Left colon (tissue), 2 donors: Measurements from ENCODE around the gene MRPS34. TPM values are rescaled to one million over a fixed set of nuclear protein-coding genes. Genes with fewer than 3 reads are reported as not detected.

ENCODE experiments used
- ATAC-seq: fragments of 200-7000 bp; cut with Tn5 transposase; one replicate; pipeline ENCODE4 v1.9.1; 2020; ENCODE audit warnings: mild to moderate bottlenecking, moderate library complexity
- DNase-seq, 2 donors: peaks; one replicate each; pipeline ENCODE4 v3.0.0-alpha.2; 2020
- intact Hi-C, 2 donors: fragments of 100-400 bp; cut with DNase I in 1 of 2; cut with micrococcal nuclease in 1 of 2; formaldehyde crosslinking; loops; one replicate each; pipeline versions ENCODE4 v1.11.2 to v1.14.0; 2022; cut with DNase I, micrococcal nuclease
- long read RNA-seq: library from polyadenylated mRNA; unstranded; transcript quantifications from one replicate; pipeline ENCODE4 v2.0.0, GENCODE V29; 2021
- total RNA-seq, 2 donors: library from RNA; stranded (reverse); fragmentation: NEBNext Ultra II Directional; extraction: Animal tissue kit (Norgen Biotek cat#: 25700); gene quantifications; one replicate each; pipeline ENCODE4 v1.2.1, GENCODE V29; 2021
- donor health status: DM: no; HTN: no; CAD: no.
- donor health status: DM: yes; HTN: yes; CAD: no.

Gene MRPS34
- total RNA-seq: 100 to 1,000 TPM; 103 to 133 TPM
- long read RNA-seq, transcript MRPS34-203 (2 exons, 713 nt): minor isoform, 7 of 178 reads
- long read RNA-seq, transcript MRPS34-201 (3 exons, 1,040 nt): minor isoform, 15 of 178 reads
- long read RNA-seq, transcript MRPS34-202 (3 exons, 1,024 nt): major isoform, 142 of 178 reads
- long read RNA-seq, partial matches to known transcripts: 3 of 178 reads
- long read RNA-seq, other reads (novel, unspliced or antisense): 11 of 178 reads

DNA sequence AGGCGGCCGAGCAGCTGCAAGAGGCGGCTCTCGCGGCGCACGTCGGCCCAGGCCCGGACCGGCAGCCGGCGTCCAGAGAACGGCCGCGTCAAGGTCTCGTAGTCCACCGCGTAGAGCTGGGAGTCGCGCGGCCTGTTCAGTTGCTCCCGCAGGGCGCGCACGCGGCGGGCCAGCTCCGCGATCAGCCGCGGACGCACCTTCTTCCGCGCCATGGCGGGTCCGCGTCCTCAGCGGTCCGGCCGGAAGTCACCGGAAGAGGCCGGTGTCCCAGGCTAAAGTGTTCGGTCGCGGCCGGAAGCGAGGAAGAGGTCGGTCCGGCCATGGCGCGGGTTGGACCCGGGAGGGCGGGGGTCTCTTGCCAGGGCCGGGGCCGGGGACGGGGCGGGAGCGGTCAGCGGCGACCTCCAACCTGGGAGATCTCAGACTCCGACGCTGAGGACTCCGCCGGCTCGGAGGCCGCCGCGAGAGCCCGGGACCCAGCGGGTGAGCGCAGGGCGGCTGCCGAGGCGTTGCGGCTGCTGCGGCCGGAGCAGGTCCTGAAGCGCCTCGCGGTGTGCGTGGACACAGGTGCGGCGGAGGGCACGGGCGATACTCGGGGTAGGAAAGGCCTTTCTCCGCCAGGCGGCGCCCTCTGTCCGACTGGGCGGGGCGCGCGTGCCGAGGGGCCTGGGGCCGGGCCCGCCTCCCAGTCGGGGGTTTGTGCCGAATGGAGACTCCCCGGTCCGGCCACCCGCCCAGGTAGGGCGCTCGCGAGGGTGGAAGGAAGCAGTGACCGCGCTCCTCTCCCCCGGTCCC, at the start of gene MRPS34:
Gene MRPS34, minus strand, starts transcription at position 227 of the 795 bp plus-strand sequence. Its CDS starts 15 bp downstream, at position 212.
- intact Hi-C loops: no loop called here
- peak; percentile 66 for ATAC-seq
- DNase-seq: peak; percentile 78 to 88

DNA sequence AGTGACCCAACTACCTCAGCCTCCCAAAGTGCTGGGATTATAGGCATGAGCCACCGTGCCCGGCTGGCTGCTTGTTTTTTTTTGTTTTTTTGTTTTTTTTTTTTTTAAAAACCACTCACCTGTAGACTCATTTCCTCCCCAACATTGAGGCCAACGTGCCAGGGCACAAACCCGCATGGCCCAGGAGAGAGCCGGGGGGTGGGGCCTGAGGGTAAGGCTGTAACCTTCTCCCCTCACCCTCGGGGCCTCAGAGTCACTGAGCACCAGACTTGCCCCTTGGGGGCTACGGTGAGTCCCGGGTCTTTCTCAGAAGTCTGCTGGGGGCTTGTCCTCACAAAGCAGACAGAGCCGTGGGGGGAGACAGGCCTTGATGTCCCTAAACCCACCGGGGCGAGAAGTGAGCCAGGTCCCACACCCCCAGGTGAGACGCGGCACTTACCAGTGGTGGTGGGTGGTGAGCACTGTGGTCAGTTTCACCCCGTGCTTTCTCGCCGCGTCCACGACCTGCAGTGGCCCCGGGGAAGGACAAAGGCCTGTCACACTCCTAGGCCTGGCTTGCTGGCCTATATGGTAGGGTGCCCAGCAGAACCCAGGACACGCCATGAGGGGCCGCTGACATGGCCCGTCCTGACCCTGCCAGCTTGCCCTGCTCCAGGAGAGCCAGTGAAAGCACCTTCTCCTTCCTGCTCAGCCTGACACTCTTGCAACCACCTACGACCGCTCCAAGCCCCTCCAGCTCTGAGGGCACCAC, 49.1 kb upstream of the MRPS34 start:
- ATAC-seq: no peak

DNA sequence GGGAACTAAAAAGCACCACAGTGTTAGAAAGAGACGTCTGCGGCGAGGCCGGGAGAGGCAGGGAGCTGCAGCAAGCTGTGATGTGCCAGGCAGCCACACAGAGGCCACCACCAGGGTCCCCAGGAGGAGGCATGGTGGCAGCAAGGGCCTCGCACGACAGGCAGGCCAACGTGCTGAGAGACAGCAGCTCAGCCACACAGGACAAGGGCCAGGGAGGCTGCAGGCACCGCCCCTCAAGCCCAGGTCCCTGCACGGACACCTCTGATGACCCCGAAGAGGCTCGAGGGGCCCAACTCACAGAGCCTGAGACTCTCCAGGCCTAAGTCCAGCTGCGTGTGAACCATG, 48.0 kb upstream of the MRPS34 start:
- intact Hi-C loops: no loop called here

More for the DNA sequence above, 49.1 kb upstream of the MRPS34 start:
- no peak for DNase-seq
- intact Hi-C loops: no loop called here

DNA sequence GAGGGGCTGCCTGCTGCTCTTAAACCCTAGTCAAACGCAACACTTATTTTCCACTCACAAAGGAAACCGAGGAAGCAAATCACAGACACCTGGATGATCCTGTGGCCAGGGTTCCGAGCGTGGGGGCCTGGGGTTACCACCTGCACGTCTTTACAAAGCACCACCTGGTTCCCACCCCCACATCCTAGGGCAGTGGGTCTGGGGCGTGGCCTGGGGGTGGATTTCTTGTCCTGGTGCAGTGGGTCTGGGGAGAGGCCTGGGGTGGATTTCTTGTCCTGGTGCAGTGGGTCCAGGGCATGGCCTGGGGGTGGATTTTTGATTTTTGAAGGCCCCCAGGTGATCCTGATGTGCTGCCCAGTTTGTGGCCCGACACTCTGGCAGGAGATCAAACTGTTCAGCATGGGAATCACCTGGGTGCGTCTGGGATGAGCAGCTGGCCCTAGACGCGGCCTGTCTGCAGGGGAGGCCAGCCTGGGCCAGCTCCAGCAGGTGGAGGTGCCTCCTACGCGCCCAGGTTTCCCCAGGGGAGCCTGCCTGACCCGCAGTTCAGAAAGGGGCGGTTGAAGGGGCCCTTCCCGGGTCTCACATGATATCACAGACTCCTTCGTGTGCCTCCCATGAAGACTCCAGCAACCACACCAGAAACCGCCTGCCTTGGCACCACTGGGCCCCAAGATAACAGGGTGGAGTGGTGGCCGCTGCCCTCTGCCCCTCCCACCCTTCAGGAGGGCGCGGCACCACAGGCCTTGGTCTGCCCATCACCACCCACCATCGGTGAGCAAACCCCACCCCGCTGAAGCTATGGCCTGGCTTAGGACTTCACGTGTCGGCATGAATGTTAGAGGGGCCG, 47.4 kb upstream of the MRPS34 start:
- DNase-seq: no peak
- intact Hi-C loops: no loop called here
- ATAC-seq: no peak

More for the DNA sequence above, 48.0 kb upstream of the MRPS34 start:
- DNase-seq: no peak
- no peak for ATAC-seq

DNA sequence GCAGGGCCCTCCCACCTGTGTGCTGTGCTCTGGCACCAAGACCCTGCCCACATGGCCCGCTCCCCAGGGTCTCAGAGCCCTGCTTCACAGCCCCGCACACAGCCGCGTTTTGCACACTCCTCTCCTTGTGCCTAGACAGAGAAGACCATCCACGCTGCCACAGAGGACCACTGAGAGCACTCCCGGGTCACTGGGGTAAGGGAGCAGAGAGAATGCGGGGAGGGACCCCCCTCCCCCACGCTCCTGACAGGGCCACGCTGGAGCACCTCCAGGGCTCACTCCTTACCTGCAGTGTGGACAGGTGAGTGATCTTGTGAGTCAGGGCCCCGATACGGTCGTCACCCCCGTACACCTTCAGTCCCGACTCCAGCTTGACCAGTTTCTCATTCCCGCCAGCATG, 46.7 kb upstream of the MRPS34 start:
- intact Hi-C loops: no loop called here
- no peak for ATAC-seq

DNA sequence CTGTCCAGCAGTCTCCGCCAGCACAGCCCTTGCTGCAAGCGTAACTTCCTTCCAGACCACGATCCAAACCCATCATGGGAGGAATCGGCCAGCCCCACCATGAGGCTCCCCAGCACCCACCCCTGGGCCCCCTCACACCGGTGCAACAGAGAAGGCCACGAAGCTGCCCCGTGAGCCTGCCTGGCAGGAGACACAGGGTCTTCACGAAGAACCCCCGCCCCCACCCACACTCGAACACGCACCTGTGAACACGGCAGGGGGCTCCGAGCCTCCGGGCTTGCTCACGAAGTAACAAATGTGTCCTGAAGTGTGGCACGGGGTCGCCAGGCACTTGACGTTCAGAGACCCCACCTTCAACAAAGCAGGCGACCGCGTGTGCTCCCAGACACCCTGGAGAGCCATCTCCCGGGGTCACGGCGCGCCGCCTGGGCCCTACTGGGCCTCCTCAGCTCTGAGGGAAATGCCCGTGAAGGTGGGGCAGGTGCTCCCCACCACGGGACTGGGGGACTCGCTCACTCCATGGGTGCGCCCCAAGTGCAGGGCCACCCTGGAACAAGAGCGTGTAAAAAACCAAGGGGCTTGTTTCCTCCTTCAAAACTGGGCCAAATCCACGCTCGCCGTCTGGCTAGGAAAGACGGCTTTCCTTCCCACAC, 46.1 kb upstream of the MRPS34 start:
- intact Hi-C loops: no loop called here
- DNase-seq: no peak
- no peak for ATAC-seq

More for the DNA sequence above, 46.7 kb upstream of the MRPS34 start:
- no peak for DNase-seq

DNA sequence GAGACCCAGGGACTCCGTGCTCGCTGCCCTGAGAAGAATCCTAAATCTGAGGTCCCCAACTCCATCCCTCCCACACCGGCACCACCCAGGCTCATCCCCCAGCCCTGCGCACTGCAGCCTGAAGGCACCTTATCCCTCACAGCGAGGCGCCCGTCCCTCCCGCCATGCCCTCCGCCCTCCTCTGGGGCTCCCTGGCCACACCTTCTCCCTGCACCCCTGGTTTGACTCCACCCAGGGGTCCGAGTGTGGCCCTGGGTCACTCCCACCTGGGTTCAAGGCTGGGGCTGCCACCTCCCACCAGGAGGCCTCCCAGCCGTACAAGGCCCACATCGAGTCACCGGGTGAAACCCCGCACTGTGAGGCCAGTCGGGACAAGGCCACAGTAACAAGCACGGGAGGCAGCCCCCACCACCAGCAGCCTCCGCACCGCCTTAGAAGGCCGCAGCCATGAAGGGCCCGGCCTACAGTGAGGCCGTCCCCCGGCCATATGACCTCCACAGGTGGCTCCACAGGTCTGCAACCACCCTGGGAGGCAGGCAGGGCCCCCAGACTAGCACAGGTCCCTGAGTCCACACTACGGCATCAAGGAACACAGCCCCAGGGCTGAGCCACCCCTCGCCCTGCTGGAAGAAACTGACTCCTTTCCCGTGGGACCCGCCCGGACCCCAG, 45.4 kb upstream of the MRPS34 start:
- ATAC-seq: no peak
- intact Hi-C loops: no loop called here

DNA sequence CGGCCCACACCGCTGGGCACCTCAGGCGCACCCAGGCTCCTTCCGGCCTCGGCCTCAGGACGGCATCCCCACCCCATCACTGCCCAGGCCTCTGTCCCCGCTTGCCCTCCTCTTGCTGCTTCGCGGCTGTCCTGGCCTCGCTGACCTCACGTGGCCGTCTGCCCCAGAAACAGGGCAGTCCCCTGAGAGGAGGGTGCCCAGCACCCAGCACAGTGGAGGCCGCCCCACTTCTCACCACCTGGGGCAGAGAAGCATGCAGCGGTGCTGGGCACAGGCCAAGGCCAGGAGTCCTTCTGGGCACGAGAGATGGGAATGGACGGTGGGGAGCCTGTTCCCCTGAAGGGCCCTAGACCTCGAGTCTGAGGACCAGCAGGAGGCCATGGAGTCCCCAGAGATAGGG, 44.8 kb upstream of the MRPS34 start:
- ATAC-seq (no peak), DNase-seq (no peak)
- intact Hi-C loops: no loop called here

More for the DNA sequence above, 45.4 kb upstream of the MRPS34 start:
- no peak for DNase-seq

DNA sequence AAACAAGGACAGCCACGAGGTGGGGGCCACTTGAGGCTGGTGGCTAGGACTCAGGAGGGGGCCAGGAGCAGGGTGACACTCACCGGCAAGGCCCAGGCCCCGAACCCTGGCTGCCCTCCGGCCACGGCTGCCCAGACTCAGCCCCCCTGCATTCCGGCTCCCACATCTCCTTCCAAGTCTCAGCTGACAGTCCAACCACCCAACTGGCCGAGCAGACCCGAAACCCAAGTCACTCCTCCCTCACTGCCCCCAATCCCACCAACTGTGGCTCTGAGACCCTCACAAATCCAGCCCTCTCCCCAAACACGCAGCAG, 44.3 kb upstream of the MRPS34 start:
- intact Hi-C loops: no loop called here
- ATAC-seq: no peak
- DNase-seq: no peak

DNA sequence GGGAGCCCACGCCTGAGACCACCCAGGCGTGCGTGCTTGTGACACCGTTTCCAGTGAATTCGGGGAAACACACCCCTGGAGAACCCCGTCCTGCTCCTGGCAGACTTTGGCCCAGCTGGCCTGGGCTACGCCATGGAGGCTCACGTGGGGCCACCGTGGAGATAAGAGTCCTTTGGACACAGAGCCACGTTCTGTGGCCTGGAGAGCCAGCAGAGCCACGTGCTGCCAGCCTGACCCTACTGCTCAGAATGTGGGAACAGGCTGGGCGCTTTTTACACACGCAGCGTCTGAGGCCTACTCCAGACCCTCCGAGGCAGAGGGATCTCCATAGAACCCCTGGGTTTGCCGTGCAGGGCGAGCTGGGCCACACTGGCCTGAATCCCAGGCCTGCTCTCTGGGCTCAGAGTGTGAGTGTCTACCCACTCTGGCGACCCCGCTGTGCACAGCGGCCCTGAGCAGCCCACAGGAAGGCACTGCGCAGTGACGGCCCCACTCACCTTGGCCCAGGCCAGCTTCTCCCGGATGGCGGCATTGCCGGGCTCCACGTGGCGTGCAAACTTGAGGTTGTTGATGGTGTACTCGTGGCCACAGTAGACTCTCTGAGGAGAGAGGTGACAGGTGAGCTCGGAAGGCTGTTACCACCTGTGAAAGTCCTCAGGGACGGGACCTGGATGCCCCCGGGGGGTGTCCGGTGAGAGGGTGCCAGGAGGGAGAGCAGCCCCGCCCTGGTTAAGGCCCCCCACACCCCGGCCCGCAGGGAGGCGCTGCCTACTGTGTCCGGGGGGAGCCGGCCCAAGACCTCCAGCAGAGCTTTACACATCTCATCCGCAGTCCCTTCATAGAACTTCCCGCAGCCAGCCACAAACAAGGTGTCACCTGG, 43.7 kb upstream of the MRPS34 start:
- ATAC-seq (no peak), DNase-seq (no peak)
- intact Hi-C loops: no loop called here

DNA sequence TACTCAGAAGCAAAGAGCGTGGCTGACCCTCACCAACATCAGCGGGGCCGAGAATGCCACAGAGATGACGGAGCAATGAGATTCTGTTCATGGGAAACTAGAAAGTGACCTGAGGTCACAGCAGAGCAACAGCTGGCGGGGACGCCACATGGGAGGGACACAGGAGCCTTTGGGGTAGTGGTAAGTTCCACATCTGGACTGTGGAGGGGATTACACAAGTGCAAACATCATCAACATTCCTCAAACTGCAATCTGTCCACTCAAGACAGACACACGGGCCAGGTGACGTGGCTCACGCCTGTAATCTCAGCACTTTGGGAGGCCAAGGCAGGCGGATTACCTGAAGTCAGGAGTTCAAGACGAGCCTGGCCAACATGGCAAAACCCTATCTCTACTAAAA, 42.5 kb upstream of the MRPS34 start:
- no peak for DNase-seq
- no peak for ATAC-seq
- intact Hi-C loops: no loop called here

DNA sequence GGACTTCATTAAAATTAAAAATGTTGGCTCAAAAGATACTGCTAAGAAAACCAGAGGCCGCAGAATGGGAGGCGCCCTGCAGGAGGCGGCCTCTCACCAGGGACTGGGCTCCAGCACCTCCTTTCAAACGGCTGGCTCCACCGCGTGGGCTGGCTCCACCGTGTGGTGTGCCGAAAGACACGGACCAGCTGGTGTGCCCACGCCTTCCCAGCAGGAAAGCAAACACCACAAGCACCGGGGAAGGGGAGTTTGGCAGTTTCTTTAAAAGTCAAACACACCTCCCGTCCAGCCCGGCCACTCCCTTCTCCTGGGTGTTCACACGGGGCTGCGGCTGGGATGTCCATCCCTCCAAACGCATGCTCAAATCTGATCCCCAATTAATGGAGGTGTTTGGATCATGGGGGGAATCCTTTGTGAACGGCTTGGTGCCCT, 39.8 kb upstream of the MRPS34 start:
- peak; percentile 97 for ATAC-seq
- intact Hi-C loops: no loop called here

DNA sequence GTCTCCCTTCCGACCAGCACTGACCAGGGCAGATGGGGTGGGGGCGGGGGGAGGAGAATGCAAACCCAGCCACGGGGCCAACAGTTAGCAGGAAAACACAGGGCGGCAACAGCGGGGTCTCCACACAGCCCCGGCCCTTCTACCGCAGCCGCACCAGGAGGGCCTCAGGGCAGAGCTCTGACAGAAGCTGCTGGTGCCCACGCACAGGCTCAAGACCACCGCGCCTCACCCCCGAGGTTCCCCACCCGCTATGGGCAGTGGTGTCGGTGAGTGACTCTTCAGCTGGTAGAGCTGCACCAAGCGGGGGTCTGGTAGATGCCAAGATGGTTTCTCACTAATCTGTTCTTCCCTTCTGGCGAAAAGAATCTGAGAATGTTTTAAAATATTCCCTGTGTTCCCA, 37.6 kb upstream of the MRPS34 start:
- ATAC-seq (no peak), DNase-seq (no peak)
- intact Hi-C loops: no loop called here

More for the DNA sequence above, 39.8 kb upstream of the MRPS34 start:
- peak in 1 of 2 donors; percentile 79 for DNase-seq

DNA sequence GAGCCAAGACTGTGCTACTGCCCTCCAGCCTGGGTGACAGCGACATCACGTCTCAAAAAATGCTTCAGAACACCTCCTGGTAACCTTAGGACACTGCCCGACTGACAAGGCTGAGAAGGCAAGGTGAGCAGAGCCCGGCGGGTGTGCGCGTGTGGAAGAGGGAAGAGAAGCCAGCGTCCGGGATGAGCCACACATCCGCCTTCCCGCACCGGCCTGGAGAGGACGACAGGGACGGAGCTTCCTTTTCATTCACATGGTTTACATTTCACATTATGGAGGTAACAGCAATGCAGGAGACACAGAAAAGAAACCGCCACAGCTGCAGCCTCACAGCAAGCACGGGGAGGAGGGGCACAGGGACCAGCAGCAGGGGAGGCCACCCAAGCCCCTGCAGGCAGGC, 37.2 kb upstream of the MRPS34 start:
- DNase-seq: no peak
- ATAC-seq: no peak
- intact Hi-C loops: no loop called here

DNA sequence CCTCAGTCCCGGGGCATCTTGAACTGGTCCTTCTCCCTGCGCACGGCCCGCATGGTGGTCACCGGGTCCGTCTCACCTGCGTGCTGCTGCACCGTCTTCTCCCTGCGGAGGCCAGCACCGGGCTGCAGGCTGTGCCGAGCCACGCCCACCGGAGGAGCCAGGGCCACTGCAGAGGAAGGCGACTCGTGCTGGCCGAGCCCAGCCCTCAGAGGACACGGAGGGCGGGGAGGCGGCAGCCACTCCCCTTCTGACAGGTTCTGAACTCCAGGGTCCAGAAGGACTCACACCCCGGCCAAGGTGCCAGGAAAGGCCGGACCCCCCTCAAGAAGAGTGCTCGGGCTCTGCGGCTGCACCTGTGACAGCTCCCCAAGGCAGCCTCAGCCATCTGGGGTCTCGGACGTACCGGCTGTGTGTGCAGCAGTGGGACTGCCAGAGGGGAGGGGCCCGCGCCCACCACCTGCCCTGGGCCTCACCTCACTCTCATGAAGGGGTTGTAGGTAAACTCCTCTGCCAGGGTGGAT, 36.4 kb upstream of the MRPS34 start:
- peak in 1 of 2 donors; percentile 44 for DNase-seq
- ATAC-seq: peak; percentile 69
- intact Hi-C loops: no loop called here

DNA sequence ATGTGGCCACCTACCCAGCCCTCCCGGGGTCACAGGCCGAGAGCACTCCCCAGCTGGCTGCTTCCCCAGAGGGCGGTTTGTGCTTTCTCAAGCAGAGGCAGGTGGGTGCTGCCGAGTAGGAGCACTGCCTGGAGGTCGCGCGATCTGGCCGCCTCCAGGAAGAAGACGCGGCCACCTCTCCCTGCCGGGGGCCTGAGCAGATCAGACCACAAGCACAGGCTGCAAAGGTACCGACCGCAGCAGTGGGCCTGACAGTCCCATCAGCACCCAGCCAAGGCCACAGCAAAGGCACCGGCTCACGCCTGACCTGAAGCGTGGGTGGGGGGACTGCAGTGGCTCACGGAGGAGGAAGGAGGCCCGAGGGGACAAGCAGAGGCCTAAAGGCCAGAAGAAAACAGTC, 35.8 kb upstream of the MRPS34 start:
- intact Hi-C loops: no loop called here
- DNase-seq (no peak), ATAC-seq (no peak)

DNA sequence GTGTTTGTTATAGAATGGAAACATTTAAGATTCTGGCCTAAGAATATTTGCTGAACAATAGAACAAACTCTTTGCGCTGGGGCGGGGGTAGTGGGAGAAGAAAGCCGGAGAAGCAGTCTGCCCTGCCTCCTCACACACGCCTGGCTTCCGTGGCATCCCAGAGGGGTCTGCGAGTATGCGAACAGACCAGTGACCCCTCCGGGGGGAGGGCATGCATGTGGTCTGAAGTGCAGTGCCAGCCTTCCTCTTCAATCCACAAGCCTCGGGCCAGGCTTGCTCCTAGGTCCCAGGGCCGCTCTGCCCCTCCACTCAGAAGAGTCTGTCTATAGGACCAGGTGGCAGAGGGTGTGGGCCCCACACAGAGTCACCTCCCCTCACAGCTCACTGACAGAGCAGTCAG, 34.7 kb upstream of the MRPS34 start:
- intact Hi-C loops: no loop called here
- DNase-seq (no peak), ATAC-seq (no peak)
